Amniotic stem cell (primary cell): Measurements from ENCODE around the gene DNLZ.
"Not testable (repeated sequence)": the region's sequence is repeated elsewhere in the genome, so short reads cannot be mapped to it uniquely, and the experiment has no call there.

ENCODE experiments used
- DNase-seq: peaks from one replicate; lab custom pipeline; 2025; lab: John Stamatoyannopoulos, UW

DNLZ gene

DNA sequence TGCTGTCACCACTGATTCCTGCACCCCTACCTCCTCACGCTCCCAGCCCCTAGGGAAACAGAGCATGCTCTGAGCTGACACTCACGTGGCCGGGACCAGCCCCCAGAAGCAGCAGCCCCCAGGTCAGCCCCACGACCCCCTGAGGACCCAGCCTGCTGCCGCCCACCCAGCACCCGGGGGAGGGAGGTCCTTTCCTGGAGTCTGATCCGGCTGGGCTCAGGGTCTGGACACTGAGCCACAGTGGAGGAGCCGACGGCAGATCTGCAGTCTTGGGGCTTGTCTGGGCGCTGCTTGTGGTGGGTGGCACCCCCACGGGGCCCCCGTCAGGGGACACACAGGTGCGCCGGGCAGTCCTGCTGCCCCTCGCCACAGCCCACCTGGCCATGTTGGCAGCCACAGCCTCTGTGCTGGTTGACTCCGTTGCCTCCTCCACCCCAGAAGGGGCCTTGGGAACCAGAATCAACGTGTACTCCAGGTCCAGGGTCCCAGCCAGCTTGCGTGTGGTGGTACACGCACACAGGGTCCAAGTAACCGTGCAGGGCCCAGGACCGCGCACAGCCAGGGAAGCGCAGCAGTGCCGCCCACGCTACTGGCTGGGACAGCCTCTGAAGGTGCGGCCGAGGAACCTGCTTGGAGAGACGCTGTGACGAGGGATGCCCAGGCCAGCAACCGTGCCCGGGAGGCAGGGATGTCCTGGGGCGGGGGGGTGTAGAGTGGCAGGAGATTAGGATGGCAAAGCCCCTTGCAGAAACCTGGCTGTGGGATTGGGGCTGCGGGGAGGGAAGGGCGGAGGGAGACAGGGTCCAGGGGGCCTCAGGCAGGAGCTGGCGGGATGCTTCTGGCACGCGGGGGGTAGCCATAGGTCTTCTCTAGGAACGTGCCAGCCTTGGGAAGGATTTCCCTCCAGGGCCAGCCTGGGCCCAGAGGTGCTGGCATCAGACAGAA is 3.5 kb downstream of the DNLZ start:
- no peak for DNase-seq

DNA sequence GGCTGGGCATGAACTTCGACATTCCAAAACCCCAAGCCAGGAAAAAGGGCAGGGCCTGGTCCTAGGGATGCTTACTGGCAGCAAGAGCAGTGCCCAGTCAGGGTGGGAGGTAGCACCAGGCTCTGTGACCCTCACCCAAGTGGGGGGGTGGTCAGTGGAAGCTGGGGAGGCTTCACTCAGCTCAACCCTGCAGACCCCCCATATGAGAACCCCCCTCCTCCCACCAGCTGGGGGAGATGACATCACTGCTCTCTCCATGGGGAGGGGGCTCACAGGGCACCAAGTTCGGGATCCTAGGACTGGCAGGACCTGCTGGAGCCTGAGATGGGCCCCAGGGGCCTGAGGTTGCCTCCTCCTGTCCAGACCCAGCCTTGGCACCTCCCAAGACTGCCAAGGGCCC is 4.7 kb downstream of the DNLZ start:
- no peak for DNase-seq

DNA sequence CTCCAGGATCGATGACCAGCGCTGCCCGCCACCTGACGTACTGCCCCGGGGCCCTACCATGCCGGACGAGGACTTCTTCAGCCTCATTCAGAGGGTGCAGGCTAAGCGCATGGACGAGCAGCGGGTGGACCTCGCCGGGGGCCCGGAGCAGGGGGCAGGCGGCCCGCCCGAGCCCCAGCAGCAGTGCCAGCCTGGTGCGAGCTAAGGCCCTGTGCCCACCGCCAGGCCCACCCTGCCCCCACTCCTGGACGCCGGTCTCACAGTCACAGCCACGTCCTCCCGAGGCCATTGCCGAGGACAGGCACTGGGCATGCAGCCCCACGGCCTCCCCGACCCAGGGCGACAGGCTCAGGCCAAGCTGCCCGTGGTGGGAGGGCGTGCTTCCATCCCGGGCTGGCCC is 5.5 kb downstream of the DNLZ start:
- DNase-seq = no peak

DNA sequence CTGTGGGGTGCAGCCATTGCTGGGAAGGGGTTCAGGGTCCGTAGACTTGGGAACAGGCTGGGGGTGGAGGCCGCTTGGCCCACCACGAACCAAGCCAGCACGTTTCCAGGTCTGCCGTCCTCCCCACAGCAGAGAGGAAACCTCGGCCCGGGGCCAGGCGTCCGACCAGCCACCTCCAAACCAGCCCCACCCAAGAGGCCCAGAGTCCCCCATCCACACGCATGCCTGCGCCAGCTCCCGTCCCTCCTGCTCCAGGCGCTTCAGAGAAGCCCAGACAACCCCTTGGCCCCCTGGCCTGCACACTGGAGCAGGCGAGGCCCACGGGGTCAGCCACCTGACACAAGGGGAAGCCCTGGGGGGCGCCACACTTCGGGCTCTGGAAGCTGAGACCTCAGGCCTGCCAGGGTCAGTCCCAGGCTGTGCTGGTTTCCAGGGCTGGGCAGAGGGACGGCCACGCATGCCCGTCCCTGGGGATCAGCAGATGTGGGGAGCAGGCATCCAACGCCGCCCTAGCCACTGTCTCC is 6.3 kb downstream of the DNLZ start:
- no peak for DNase-seq

DNA sequence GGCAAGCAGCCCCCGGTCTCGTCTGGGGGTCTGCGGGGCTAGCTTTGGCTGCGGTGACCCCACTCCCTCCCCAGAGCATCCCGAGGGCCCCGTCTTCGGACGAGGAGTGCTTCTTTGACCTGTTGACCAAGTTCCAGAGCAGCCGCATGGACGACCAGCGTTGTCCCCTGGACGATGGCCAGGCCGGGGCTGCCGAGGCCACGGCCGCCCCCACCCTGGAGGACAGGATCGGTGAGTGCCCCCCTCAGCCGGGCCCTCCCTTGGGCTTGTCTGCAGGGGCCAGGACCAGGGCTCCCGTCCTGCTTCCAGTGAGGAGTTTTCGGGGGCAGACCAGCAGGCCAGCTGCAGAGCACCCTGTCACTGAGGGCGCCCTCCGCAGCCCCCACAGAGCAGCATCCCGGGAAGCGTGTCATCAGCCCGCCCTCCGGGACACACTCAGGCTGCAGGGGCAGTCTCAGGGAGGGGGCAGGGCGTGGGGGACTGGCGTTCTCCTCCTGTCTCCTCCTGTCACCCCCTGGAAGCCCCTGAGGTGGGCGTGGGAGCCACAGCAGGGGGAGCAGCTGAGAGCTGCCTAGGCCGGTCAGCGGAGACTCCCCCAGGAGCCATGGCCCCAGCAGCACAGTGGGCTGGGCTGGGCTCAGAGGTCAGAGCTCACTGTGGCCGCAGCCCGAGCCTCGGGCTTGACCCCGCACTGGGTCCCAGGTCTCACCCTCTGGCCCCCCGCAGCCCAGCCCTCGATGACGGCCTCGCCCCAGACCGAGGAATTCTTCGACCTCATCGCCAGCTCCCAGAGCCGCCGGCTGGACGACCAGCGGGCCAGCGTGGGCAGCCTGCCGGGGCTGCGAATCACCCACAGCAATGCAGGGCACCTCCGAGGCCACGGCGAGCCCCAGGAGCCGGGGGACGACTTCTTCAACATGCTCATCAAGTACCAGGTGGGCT is 7.7 kb downstream of the DNLZ start:
- DNase-seq = no peak

DNA sequence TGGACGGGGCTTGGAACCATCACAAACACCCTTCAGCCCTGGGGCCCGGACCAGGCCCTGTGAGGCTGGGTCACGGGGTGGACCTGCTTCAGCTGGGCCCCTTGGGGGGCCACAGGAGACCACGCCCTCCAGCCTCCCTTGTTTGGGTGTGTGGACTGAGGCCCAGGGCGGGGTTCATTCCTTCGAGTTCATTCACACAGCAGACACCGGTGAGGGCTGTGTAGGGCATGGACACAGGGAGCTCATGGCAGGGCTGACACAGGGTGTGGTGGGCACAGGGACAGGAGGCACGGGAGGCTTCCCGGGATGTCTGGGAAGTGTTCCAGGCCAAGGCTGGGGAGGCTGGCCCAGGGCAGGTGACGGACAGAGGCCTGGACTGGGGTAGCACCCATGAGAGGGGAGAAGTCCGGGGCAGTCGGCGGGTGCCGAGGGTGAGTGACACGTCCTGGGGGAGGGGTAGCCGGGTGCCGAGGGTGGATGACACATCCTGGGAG is 8.9 kb downstream of the DNLZ start:
- no peak for DNase-seq

DNA sequence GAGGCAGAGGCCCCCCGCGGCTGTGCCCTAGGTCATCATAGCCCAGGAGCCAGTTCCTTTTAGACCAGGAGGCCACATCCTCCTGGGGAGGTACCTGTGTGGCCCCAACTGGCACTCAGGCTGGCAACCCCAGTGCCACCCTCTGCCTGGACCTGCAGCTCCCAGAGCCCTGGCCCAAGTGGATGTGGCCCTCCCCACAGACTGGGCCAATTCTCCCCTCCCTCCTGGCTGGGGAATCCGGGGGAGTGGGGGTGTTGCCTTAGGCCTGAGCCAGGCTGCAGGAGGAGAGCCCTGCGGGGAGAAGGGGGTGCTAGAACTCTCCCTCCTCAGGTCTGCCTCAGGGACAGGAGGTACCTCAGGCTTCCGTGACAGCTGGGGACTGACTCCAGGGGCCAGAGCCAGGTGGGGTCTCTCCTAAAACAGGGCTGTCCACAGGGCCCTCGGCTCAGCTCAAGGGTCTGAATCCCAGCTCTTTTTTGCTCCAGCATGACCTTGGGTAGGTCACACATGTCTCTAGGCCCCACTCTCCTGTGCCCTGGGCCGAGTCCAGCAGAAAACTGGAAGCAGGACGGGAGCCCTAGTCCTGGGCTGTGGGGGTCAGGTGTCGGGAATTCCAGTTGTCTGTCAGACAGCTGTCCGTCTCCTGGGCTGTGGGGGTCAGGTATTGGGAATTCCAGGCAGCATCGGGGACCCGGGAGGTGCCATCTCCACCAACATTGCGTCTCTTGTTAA is 9.6 kb downstream of the DNLZ start:
- no peak for DNase-seq

DNA sequence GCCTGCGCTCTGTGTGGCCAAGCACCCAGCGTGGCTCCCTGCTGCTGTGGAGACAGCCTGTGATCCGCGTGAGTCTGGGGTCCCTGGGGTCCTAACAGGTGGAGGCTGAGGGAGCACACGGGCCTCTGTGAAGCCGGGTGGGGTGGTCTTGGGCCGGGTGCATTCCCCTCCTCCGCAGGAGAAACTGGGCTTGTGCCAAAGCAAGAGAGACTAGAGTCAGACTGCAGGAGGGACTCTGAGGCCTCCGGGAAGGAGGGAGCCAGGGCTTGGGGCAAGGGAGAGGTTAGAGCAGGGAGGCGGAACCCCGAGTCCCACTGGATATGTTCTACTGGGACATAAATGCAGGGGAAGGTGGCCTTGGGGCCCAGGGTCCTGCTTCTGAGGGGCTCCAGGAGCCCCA is 10.5 kb downstream of the DNLZ start:
- no peak for DNase-seq

DNA sequence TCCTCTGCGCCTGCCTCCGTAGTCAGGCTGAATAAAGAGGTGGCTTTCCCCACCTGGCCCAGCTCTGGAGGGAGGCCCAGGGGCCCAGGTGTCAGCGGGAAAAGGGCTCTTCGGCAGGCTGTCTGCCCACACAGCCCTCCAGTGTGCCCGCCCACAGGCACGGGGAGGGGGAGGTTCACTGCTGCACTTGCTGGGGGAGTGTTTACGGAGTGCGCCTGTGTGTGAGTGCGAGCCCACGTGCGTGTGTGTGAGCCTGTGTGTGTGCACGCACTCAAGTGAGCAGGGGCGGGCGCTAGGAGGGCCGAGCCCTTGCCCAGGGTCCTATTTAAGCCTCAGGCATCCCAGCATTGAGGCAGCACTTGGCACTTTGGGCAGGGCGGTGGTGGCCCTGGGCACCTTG is 10.9 kb downstream of the DNLZ start:
- DNase-seq = no peak

DNA sequence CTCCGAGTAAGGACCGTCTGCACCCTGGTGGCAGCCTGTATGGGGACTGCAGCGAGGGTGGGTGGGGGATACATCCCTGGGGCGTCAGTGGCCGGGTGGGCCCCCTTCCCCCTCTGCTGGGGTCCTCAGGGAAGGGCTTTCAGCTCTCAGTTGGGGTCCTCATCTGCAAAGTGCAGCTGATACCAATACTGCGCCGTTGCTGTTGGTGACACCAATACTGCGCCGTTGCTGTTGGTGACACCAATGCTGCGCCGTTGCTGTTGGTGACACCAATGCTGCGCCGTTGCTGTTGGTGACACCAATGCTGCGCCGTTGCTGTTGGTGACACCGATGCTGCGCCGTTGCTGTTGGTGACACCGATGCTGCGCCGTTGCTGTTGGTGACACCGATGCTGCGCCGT is 11.7 kb downstream of the DNLZ start:
- DNase-seq = not testable (repeated sequence)

DNA sequence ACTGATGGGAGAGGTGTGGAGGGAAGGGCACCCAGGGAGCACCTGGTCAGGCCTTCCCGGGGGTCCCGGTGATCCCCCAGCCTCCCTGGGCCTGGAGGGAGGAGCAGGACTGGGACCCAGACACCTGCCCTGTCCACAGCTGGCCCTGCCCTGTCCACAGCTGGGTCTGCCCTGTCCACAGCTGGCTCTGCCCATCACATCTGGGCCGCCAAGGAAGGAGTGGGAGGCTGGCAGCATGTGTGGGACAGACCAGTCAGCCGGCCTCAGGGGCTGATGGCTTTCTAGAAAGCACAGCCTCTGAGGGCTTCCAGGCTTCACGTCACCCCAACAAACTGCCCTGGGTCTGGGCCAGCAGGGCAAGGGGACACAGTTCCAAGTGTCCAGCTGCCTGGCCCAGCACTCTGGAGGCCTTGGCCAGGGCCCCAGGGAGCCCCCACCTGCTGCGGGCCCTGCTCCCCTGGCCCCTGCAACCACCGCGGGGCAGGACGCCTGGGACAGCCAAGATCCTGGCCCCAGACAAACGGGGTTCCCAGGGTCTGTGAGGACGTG is 12.2 kb downstream of the DNLZ start:
- no peak for DNase-seq

DNA sequence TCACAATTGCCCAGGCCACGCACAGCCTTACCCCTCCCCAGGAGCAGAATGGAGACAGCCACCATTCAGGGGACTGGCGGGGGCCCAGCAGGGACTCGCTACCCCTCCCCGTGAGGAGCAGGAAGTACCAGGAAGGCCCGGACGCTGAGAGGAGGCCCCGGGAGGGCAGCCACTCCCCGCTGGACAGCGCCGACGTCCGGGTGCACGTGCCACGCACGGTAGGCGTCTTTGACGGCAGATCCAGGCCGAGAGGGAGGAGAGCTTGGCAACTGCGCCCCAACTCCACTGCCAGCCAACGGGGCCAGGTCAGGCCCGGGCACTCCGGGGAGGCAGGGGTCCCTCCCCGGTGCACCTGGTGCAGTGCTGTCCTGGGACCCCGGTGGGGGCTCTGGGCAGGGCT is 14.0 kb downstream of the DNLZ start:
- DNase-seq = no peak

DNA sequence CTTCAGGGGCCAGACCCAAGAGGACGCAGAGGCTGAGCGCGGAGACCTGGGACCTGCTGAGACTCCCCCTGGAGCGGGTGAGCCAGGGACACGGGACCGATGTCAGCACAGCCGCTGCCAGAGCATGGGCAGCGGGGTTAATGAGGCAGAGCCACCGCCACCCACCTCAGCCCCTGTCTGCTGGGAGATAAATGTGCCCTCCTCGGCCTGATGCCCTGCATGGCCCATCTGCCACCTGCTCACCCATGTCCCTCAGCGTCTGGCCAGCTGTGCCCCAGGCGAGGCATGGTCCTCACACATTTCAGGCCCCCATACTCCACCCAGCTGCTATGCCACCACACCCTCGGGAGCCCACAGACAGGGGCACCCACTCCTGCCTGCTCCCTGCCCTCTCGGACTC is 14.9 kb downstream of the DNLZ start:
- no peak for DNase-seq

DNA sequence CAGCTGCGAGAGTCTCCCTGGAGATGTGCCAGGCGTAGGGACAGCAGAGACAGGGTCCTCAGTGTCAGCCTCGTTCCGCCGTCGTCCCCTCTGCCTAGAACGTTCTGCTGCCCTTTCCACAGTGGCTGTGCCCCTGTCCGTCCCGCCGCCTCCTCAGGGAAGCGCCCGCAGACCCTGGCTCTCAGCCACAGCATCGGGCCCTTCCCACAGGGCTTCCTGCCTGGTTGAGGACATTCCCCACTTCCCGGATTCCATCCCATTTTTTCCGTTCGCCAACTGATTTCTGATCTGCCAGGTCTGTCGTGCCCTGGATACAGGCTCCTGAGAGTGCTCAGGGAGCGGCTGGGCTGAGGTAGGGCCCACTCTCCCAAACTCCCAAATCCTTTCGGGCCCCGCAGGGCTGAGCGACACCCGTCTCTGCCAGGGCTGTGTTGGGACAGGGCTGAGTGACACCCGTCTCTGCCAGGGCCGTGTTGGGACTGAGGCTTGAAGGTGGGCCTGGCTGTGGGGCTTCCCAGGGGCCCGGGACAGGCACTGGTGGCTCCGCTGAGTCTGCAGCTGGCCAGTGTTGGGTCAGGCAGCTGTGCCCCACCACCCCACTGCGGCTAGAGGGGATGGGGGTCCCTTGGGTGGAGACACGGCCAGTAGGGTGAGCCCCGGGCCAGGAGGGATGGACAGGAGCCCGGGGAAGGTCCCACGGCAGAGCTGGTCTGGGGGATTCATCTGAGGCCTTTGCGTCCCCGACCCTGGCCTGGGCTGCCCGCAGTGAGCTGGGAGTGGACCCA is 15.9 kb downstream of the DNLZ start:
- DNase-seq = no peak

DNA sequence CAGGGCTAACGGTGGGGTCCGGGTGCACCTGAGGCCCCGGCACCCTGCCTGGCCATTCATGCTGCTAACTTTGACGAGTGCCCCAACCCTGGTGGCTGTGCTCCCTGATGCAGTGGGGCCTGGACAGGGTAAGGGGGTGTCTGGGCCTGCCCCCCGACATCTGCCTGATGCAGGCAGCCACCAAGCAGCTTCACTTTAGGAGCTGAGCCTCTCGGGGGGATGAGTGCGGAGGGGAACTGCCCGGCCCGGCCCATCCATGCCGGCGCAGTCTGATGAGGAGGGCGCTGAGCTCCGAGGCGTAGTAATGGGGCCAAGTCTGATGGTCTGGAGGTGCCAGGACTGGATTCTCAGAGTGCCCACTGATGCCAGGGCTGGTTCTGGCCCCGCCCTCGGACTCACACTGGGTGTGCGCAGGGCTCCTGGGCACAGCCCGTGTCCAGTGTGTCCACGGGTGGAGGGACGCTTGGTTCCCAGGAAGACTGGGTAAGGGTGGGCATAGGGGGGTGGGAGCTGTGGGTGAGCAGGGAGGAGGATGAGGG is 16.5 kb downstream of the DNLZ start:
- no peak for DNase-seq

DNA sequence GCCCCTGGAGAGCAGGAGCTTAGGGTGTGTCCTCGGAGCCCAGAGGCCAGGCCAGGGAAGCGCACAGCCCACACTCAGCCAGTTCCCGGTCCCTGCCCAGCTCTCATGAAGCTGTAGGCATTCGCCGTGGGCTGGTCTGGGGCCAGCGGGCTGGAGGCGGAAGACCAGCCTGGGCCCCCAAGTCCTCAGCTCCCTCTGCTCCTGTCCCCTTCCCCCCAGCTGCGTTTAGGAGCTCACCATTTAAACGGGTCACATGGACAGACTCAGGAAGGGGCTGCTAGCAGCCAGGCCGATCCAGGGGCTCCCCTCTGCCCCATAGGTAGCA is 17.4 kb downstream of the DNLZ start:
- no peak for DNase-seq

DNA sequence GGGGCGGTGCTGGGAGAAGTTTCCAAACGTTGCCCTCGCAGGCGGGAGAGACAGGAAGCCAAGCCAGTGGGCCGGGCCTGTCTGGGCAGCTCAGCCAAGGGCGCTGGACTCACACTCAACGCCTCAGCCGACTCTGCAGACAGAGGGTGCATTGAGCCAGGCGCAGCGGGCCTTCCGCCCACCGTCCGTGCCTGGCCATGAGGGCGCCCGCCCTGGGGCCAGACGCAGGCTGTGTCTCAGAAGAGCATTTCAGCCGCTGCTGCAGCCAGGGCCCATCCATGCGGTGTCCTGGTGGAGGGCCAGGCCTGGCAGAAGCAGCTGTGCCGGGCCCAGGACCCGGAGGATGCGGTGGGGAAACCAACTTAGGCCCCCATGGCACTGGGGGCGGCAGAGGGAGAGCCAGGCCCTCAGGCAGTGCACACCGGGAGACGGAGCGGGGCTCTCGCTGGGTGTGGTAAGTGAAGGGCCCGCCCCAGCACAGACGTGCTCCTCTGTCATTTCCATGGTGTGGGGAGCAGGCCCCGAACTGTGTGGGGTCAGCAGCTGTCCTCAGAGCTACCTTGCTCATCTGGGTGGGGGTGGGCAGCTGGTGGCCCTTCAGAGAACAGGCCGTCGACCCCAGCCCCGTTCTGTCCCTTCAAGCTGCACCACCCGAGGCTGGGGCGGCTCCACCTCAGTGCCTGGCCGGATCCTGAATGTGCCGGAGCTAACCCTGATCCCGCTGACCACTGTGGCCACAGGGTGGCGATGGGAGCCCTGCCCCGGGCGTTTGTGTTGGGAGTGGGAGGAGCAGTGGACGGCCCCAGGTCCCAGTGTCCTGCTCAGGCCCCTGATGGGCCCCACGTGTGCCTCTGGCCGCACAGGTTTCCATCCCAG is 18.0 kb downstream of the DNLZ start:
- DNase-seq = no peak

DNA sequence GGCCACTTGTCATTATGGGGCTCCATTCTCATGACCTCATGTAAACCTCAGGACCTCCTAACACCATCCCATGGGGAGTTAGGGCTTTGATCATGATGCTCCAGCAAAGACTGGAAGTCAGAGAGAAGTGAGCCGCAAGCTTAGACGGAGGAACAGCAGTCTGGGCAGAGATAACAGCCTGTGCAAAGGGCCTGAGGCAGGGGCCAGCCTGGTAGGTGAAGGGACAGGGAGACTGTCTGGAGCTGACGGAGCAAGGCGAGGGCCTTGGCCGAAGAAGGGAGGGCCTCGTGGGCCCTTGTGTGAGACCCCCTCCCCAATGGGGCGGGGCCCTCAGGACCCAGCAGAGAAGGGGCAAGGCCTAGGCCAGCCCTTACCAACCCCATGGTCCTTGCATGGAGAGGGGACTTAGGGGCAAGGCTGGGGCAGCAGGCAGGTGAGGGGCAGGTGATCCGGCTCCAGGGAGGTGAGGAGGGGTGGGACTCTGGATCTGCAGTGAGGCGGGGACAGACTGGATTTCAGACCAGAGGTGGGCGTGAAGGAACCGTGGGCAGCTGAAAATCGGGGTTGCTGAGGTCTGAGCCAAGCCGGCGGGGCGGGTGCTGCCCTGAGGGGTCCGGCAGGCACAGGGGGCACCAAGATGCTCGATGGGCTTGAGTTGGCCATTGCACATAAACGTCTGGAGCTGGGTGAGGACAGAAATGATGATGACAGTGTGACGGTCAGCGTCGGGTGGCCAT is 18.8 kb downstream of the DNLZ start:
- no peak for DNase-seq

DNA sequence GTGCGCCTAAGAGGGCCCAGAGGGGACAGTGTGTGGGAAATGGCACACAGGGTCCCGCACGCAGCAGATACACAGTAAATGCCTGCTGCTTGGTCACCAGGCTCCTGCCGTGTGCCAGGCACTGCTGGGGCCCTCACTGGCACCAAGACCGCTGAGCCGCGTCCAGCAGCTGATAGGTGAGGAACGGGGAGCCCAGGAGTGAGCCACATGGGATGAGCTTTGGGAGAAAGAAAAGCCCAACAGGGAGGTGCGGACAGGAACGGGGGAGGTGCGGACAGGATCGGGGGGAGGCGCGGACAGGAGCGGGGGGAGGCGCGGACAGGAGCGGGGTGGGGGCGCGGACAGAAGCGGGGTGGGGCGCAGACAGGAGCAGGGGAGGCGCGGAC is 19.7 kb downstream of the DNLZ start:
- DNase-seq = no peak
